DND-41 (cell line): ENCODE data around the gene RASSF8.

Experiments used
- ATAC-seq: fragments of 200-7000 bp; cut with Tn5 transposase; 3 replicates; pipeline ENCODE4 v1.9.1; 2021; ENCODE audit warnings: low read depth; ENCODE audit not compliant: insufficient read depth
- DNase-seq: peaks from one replicate; pipeline ENCODE4 v3.0.0-alpha.2; 2020
- H2AFZ ChIP-seq: 2 replicates; pipeline ENCODE4 v1.6.0; 2012; ENCODE audit warnings: low read depth, low read length
- H3K27ac ChIP-seq: 2 replicates; pipeline ENCODE4 v1.5.1; 2012; ENCODE audit warnings: low read length, inconsistent platforms
- H3K27me3 ChIP-seq: fragments of 200-600 bp; sonication (generic); 2 replicates; pipeline ENCODE4 v1.6.0; 2012; ENCODE audit warnings: low read length, mild to moderate bottlenecking, inconsistent platforms; ENCODE audit not compliant: insufficient read depth, poor library complexity
- H3K36me3 ChIP-seq: 2 replicates; pipeline ENCODE4 v1.5.1; 2012; ENCODE audit warnings: low read length, inconsistent platforms; ENCODE audit not compliant: insufficient read depth
- H3K4me1 ChIP-seq: 2 replicates; pipeline ENCODE4 v1.5.1; 2012; ENCODE audit warnings: mild to moderate bottlenecking, low read length; ENCODE audit not compliant: insufficient read depth
- H3K4me2 ChIP-seq: 2 replicates; pipeline ENCODE4 v1.6.0; 2012; ENCODE audit warnings: mild to moderate bottlenecking, moderate library complexity, low read length, inconsistent platforms; ENCODE audit not compliant: insufficient read depth
- H3K4me3 ChIP-seq, 2 experiments: fragments of 200-600 bp in 1 of 2; shearing (Covaris generic) in 1 of 2; 2 replicates each; pipeline ENCODE4 v1.5.1; 2012 to 2016; ENCODE audit warnings: inconsistent platforms in 2 of 2, low read length in 2 of 2, mild to moderate bottlenecking in 2 of 2, low read depth in 1 of 2, moderate library complexity in 1 of 2
- H3K79me2 ChIP-seq: 2 replicates; pipeline ENCODE4 v1.6.0; 2012; ENCODE audit warnings: low read length, inconsistent platforms; ENCODE audit not compliant: insufficient read depth
- H3K9ac ChIP-seq: 2 replicates; pipeline ENCODE4 v1.6.0; 2012; ENCODE audit warnings: low read depth, mild to moderate bottlenecking, inconsistent platforms, low read length, moderate library complexity
- H3K9me3 ChIP-seq: 2 replicates; pipeline ENCODE4 v1.5.1; 2012; ENCODE audit warnings: low read length, moderate library complexity, mild to moderate bottlenecking, inconsistent platforms; ENCODE audit not compliant: insufficient read depth, severe bottlenecking
- H4K20me1 ChIP-seq: 2 replicates; pipeline ENCODE4 v1.6.0; 2012; ENCODE audit warnings: low read length; ENCODE audit not compliant: insufficient read depth
- CTCF ChIP-seq: IDR thresholded peaks from 2 replicates; pipeline ENCODE4 v1.5.1; 2012; ENCODE audit warnings: borderline replicate concordance, low read length, moderate library complexity, mild to moderate bottlenecking; ENCODE audit not compliant: poor library complexity, severe bottlenecking; ENCODE audit errors: extremely low read depth
- EZH2 ChIP-seq: IDR thresholded peaks from 3 replicates; pipeline ENCODE4 v1.6.1; 2012; ENCODE audit warnings: borderline replicate concordance, low read depth, mild to moderate bottlenecking, moderate library complexity, low read length, inconsistent platforms; ENCODE audit not compliant: severe bottlenecking

RASSF8 gene

GRCh38 chr12:26065451-26065850 is 107.0 kb downstream of the RASSF8 start:
- Histone ChIP-seq H3K79me2 (no peaks in the 10 kb centered on the region), H3K9me3 (no peaks in the 10 kb centered on the region), H3K4me1 (no peaks in the 10 kb centered on the region), H3K27me3 (no peaks in the 10 kb centered on the region), H3K36me3 (no peaks in the 10 kb centered on the region), H3K4me2 (no peak overlapping the region), H2AFZ (no peak overlapping the region), H3K27ac (no peak overlapping the region), H3K4me3 (no peak overlapping the region), H3K9ac (no peak overlapping the region), H4K20me1 (no peaks in the 10 kb centered on the region)
- no peak for TF ChIP-seq CTCF
- no peak for TF ChIP-seq EZH2
- no peak for ATAC-seq
- no peak for DNase-seq

GRCh38 chr12:26068503-26068902 is 110.0 kb downstream of the RASSF8 start:
- H3K79me2 ChIP-seq: no peaks in the 10 kb centered on the region
- no peaks in the 10 kb centered on the region for H3K4me1 ChIP-seq
- H4K20me1 ChIP-seq: no peaks in the 10 kb centered on the region
- H3K4me3 ChIP-seq: no peak overlapping the region
- H3K27me3 ChIP-seq: no peaks in the 10 kb centered on the region
- no peak overlapping the region for H3K4me2 ChIP-seq
- DNase-seq: no peak
- H3K9me3 ChIP-seq: no peaks in the 10 kb centered on the region
- H3K36me3 ChIP-seq: no peaks in the 10 kb centered on the region
- H3K27ac ChIP-seq: no peak overlapping the region
- ATAC-seq: no peak
- TF ChIP-seq EZH2 (no peak), CTCF (no peak)
- no peak overlapping the region for H3K9ac ChIP-seq
- H2AFZ ChIP-seq: no peak overlapping the region

- Histone ChIP-seq H3K4me3 (no peak overlapping the region), H4K20me1 (no peaks in the 10 kb centered on the region), H3K79me2 (no peaks in the 10 kb centered on the region), H3K4me2 (no peak overlapping the region), H3K27ac (no peak overlapping the region), H3K36me3 (no peaks in the 10 kb centered on the region), H2AFZ (no peak overlapping the region), H3K9me3 (no peaks in the 10 kb centered on the region), H3K9ac (no peak overlapping the region), H3K27me3 (no peaks in the 10 kb centered on the region), H3K4me1 (no peaks in the 10 kb centered on the region)
- no peak for DNase-seq
- no peak for TF ChIP-seq EZH2
- TF ChIP-seq CTCF: no peak
- ATAC-seq: no peak
These were observed 111.3 kb downstream of the RASSF8 start for GRCh38 chr12:26069796-26070195.
